ENCODE measurements around the gene LOXL1.

Gene LOXL1

GRCh38 chr15:73886717-73887345 is 39.4 kb upstream of the LOXL1 start:
- DNase-seq (ENCODE audit: low read depth), result no peak
- TF ChIP-seq CTCF (IDR thresholded peaks at IDR 0.05; ENCODE audit: insufficient read depth, low read depth, low read length, missing control alignments), result no peak
- H3K4me3 ChIP-seq (ENCODE audit: low read length), result no peak overlapping the region

- DNase-seq (ENCODE audit: low read depth), result no peak
- TF ChIP-seq CTCF (IDR thresholded peaks at IDR 0.05; ENCODE audit: insufficient read depth, low read depth, low read length, missing control alignments), result no peak
- H3K4me3 ChIP-seq (ENCODE audit: low read length), result no peak overlapping the region
Observed at GRCh38 chr15:73887481-73887880, 38.8 kb upstream of the LOXL1 start.

GRCh38 chr15:73888224-73889041 is 37.8 kb upstream of the LOXL1 start:
- no peak overlapping the region for H3K4me3 ChIP-seq (ENCODE audit: low read length)
- no peak for TF ChIP-seq CTCF (IDR thresholded peaks at IDR 0.05; ENCODE audit: insufficient read depth, low read depth, low read length, missing control alignments)
- DNase-seq (ENCODE audit: low read depth), result no peak

GRCh38 chr15:73889053-73889761 is 37.1 kb upstream of the LOXL1 start:
- no peak overlapping the region for H3K4me3 ChIP-seq (ENCODE audit: low read length)
- TF ChIP-seq CTCF (IDR thresholded peaks at IDR 0.05; ENCODE audit: insufficient read depth, low read depth, low read length, missing control alignments), result no peak
- no peak for DNase-seq (ENCODE audit: low read depth)

GRCh38 chr15:73889762-73890124 is 36.5 kb upstream of the LOXL1 start:
- DNase-seq (ENCODE audit: low read depth), result no peak
- no peak for TF ChIP-seq CTCF (IDR thresholded peaks at IDR 0.05; ENCODE audit: insufficient read depth, low read depth, low read length, missing control alignments)
- H3K4me3 ChIP-seq (ENCODE audit: low read length), result no peak overlapping the region

- peak; percentile 26 for DNase-seq (ENCODE audit: low read depth)
- TF ChIP-seq CTCF (IDR thresholded peaks at IDR 0.05; ENCODE audit: insufficient read depth, low read depth, low read length, missing control alignments), result no peak
Observed at GRCh38 chr15:73891328-73892315, 34.6 kb upstream of the LOXL1 start.

More at GRCh38 chr15:73891328-73892315, 34.6 kb upstream of the LOXL1 start:
- no peak overlapping the region for H3K4me3 ChIP-seq (ENCODE audit: low read length)

Measured in epithelial cell of esophagus (primary cell).